ENCODE data around the gene DPP10.

DNA sequence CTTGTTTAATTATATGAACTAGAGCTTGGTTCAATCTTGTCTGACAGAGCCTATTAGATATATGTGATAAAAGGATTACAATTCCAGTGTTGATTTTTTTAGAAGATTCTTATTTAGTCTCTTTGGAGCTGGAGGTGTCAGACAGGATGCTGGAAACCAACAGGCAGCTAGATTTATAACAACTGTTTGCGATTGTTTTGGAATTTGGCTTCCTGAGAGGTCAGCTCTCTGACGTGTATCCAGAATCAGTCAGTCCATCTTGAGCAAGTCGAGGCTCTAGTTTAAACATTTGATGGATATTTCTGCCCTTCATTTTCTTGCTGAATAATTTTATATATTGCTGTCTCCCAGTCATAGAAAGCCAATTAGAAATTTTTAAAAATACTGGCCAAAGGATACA, 1062.9 kb downstream of the DPP10 start:
- TF ChIP-seq LEF1 (IDR thresholded peaks at IDR 0.05; ENCODE audit: borderline replicate concordance) (no peak), TARDBP (IDR thresholded peaks at IDR 0.05) (no peak), ARNT (IDR thresholded peaks at IDR 0.05) (no peak), ELF4 (IDR thresholded peaks at IDR 0.05) (no peak), FOXA1 (IDR thresholded peaks at IDR 0.05) (no peak), BHLHE40 (IDR thresholded peaks at IDR 0.05; ENCODE audit: borderline replicate concordance) (no peak), SUZ12 (IDR thresholded peaks at IDR 0.05) (no peak), SP1 (IDR thresholded peaks at IDR 0.05) (no peak), NFRKB (IDR thresholded peaks at IDR 0.05) (no peak), ZNF384 (IDR thresholded peaks at IDR 0.05) (no peak), CTBP1 (IDR thresholded peaks at IDR 0.05; ENCODE audit: borderline replicate concordance) (no peak), HDGF (IDR thresholded peaks at IDR 0.05; ENCODE audit: borderline replicate concordance) (no peak)
- TF ChIP-seq, protein P1, sequence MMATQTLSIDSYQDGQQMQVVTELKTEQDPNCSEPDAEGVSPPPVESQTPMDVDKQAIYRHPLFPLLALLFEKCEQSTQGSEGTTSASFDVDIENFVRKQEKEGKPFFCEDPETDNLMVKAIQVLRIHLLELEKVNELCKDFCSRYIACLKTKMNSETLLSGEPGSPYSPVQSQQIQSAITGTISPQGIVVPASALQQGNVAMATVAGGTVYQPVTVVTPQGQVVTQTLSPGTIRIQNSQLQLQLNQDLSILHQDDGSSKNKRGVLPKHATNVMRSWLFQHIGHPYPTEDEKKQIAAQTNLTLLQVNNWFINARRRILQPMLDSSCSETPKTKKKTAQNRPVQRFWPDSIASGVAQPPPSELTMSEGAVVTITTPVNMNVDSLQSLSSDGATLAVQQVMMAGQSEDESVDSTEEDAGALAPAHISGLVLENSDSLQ (IDR thresholded peaks at IDR 0.05): no peak
